MCF 10A (cell line): Measurements from ENCODE around the gene SIVA1. TPM values are rescaled to one million over a fixed set of nuclear protein-coding genes. Genes with fewer than 3 reads are reported as not detected.

ENCODE experiments used
- BruUV-seq: library from RNA; stranded (reverse); fragments of 400-500 nt; replicated peaks from 2 replicates; lab custom pipeline; 2021; lab: Mats Ljungman, UMichigan
- CTCF ChIA-PET: fragments of 300-600 bp; sonication (Branson Sonifier 250); formaldehyde crosslinking; extraction: SDS; loops from one replicate; lab custom pipeline; 2021; ENCODE audit warnings: antibody characterized with exemption, inconsistent platforms; lab: Yijun Ruan, JAX
- POLR2A ChIA-PET: fragments of 300-600, 350-650 bp; sonication (Branson Sonifier 250); formaldehyde crosslinking; extraction: SDS; loops from one replicate; lab custom pipeline; 2020; ENCODE audit warnings: antibody characterized with exemption, inconsistent platforms; lab: Yijun Ruan, JAX
- DNase-seq: peaks from one replicate; pipeline ENCODE4 v3.0.0-alpha.2; 2018; ENCODE audit not compliant: unreplicated experiment
- H3K27ac Mint-ChIP-seq: one replicate; pipeline ENCODE4 v1.8.0; 2022; ENCODE audit warnings: mild to moderate bottlenecking, low read depth, mixed read lengths; ENCODE audit not compliant: unreplicated experiment
- H3K27me3 Mint-ChIP-seq: one replicate; pipeline ENCODE4 v1.8.0; 2022; ENCODE audit warnings: mixed read lengths; ENCODE audit not compliant: insufficient read depth, unreplicated experiment
- H3K36me3 Mint-ChIP-seq: one replicate; pipeline ENCODE4 v1.8.0; 2022; ENCODE audit warnings: mild to moderate bottlenecking, moderate library complexity, mixed read lengths; ENCODE audit not compliant: insufficient read depth, unreplicated experiment
- H3K4me1 Mint-ChIP-seq: one replicate; pipeline ENCODE4 v1.8.0; 2022; ENCODE audit warnings: mixed read lengths; ENCODE audit not compliant: insufficient read depth, unreplicated experiment
- H3K4me3 Mint-ChIP-seq: one replicate; pipeline ENCODE4 v1.8.0; 2022; ENCODE audit warnings: mild to moderate bottlenecking, moderate library complexity, mixed read lengths; ENCODE audit not compliant: unreplicated experiment
- H3K9me3 Mint-ChIP-seq: one replicate; pipeline ENCODE4 v1.8.0; 2022; ENCODE audit warnings: mixed read lengths; ENCODE audit not compliant: unreplicated experiment
- CTCF ChIP-seq: fragments of 200-600 bp; IDR thresholded peaks from one replicate; pipeline ENCODE4 v1.8.0; 2022; ENCODE audit warnings: antibody characterized with exemption, mild to moderate bottlenecking; ENCODE audit not compliant: unreplicated experiment
- intact Hi-C: fragments of 100-400 bp; cut with micrococcal nuclease; formaldehyde crosslinking; loops from 2 replicates; pipeline ENCODE4 v1.14.1; 2022
- total RNA-seq: library from RNA; stranded (reverse); gene quantifications from 2 replicates; pipeline ENCODE4 v1.2.3, GENCODE V29; 2022

The SIVA1 gene
- total RNA-seq, 1 experiment from 2014 or later, result 63.3 TPM

- CTCF ChIA-PET, result interaction anchor here (0.6 to 1.2 kb wide), 2 partner anchors 13 to 32 kb away, joined by 3 to 4 read pairs; no protein-coding TSS in a partner anchor
- no peak overlapping the region for H3K4me3 Mint-ChIP-seq
- intact Hi-C loops, result no loop called here
Observed at GRCh38 chr14:104781271-104782077, 28.5 kb downstream of the SIVA1 start.

GRCh38 chr14:104782086-104782807, 29.3 kb downstream of the SIVA1 start:
- H3K4me1 Mint-ChIP-seq, result no peaks in the 10 kb centered on the region
- no TSS peak for BruUV-seq
- no peak overlapping the region for H3K27ac Mint-ChIP-seq
- no peak overlapping the region for H3K4me3 Mint-ChIP-seq
- intact Hi-C loops, result no loop called here
- CTCF ChIA-PET, result interaction anchor here (1.2 kb wide), 1 partner anchor 14 kb away, joined by 4 read pairs; no protein-coding TSS in a partner anchor
- H3K36me3 Mint-ChIP-seq, result peaks cover 7% of the 10 kb centered on the region
- POLR2A ChIA-PET, result no interaction called here
- no peak for TF ChIP-seq CTCF
- no peaks in the 10 kb centered on the region for H3K9me3 Mint-ChIP-seq
- no peaks in the 10 kb centered on the region for H3K27me3 Mint-ChIP-seq
- no peak for DNase-seq

More at GRCh38 chr14:104781271-104782077, 28.5 kb downstream of the SIVA1 start:
- Mint-ChIP-seq H3K27ac (no peak overlapping the region), H3K9me3 (no peaks in the 10 kb centered on the region), H3K27me3 (no peaks in the 10 kb centered on the region), H3K4me1 (no peaks in the 10 kb centered on the region), H3K36me3 (peaks cover 7% of the 10 kb centered on the region)
- TF ChIP-seq CTCF, result no peak
- POLR2A ChIA-PET, result no interaction called here
- no TSS peak for BruUV-seq
- DNase-seq, result no peak

- H3K9me3 Mint-ChIP-seq, result no peaks in the 10 kb centered on the region
- BruUV-seq, result no TSS peak
- peaks cover 7% of the 10 kb centered on the region for H3K36me3 Mint-ChIP-seq
- no peaks in the 10 kb centered on the region for H3K4me1 Mint-ChIP-seq
- H3K4me3 Mint-ChIP-seq, result no peak overlapping the region
- ChIA-PET POLR2A (no interaction called here), CTCF (no interaction called here)
- intact Hi-C loops, result no loop called here
- no peak for TF ChIP-seq CTCF
- no peak for DNase-seq
- no peak overlapping the region for H3K27ac Mint-ChIP-seq
- H3K27me3 Mint-ChIP-seq, result no peaks in the 10 kb centered on the region
Observed at GRCh38 chr14:104782808-104783139, 29.8 kb downstream of the SIVA1 start.

- BruUV-seq, result no TSS peak
- POLR2A ChIA-PET, result no interaction called here
- no peak for DNase-seq
- CTCF ChIA-PET, result interaction anchor here (0.6 kb wide), 1 partner anchor 504 kb away, joined by 3 read pairs; no protein-coding TSS in a partner anchor
- H3K27me3 Mint-ChIP-seq, result no peaks in the 10 kb centered on the region
- H3K36me3 Mint-ChIP-seq, result peaks cover 7% of the 10 kb centered on the region
- TF ChIP-seq CTCF, result no peak
- no peak overlapping the region for H3K27ac Mint-ChIP-seq
- H3K4me1 Mint-ChIP-seq, result no peaks in the 10 kb centered on the region
- H3K4me3 Mint-ChIP-seq, result no peak overlapping the region
- H3K9me3 Mint-ChIP-seq, result no peaks in the 10 kb centered on the region
- intact Hi-C loops, result no loop called here
Observed at GRCh38 chr14:104783484-104784217, 30.7 kb downstream of the SIVA1 start.
